ENCODE data around the gene SCAI. TPM values are rescaled to one million over a fixed set of nuclear protein-coding genes. Genes with fewer than 3 reads are reported as not detected.
A peak's percentile ranks its signal among the peaks of the same experiment; 100 is the strongest.
"Not testable (repeated sequence)": the region's sequence is repeated elsewhere in the genome, so short reads cannot be mapped to it uniquely, and the experiment has no call there.

Gene SCAI
- total RNA-seq, 1 experiment from 2014 or later, result 6.4 TPM

DNA sequence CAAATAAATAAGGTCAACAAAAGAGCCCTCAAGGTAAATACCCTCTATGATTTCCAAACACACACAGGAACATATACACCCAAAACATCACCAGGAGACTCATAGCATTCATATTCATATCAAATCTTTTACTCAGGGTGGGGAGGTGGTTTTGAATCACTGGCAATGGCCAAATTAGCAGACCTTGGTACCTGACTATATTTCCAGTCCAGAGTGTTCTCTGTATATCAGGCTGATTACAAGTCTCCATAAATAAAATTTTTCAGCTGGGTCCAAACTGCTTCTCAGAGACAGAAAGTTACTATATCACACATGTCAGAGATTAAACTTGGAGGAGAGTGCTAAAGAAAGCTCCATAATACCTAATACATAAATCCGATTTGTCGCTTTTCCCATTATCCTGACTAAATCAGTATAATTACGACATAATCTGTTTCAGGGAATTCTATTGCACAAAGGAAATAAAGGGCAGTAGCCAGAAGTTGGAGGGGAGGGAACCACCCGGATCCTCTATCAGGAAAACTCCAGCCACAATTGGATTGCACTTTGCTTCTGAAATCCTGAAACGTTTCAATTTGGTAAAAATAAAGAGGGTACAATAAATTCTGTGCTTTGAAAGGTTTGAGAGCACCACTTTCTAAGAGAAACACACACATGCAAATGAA, 195.5 kb downstream of the SCAI start:
- DNase-seq (ENCODE audit: low spot score), result no peak

DNA sequence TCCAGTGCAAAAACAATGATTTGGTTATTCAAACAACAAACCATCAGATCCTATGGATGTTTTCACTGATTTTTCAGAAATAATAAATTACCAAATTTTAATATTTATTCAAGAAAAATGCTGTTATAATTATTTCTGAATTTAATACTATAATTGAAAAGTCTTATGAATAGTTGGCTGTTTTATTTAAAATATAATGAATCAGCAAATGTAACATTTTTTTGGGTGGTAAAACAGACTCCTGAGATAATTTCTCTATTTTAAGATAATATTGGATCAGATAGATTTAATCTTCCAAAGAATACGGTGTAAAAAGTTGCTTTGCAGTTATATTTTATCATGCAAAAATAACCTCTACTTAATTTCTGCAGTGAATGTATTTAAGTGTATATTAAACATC, 197.2 kb downstream of the SCAI start:
- DNase-seq (ENCODE audit: low spot score), result no peak

DNA sequence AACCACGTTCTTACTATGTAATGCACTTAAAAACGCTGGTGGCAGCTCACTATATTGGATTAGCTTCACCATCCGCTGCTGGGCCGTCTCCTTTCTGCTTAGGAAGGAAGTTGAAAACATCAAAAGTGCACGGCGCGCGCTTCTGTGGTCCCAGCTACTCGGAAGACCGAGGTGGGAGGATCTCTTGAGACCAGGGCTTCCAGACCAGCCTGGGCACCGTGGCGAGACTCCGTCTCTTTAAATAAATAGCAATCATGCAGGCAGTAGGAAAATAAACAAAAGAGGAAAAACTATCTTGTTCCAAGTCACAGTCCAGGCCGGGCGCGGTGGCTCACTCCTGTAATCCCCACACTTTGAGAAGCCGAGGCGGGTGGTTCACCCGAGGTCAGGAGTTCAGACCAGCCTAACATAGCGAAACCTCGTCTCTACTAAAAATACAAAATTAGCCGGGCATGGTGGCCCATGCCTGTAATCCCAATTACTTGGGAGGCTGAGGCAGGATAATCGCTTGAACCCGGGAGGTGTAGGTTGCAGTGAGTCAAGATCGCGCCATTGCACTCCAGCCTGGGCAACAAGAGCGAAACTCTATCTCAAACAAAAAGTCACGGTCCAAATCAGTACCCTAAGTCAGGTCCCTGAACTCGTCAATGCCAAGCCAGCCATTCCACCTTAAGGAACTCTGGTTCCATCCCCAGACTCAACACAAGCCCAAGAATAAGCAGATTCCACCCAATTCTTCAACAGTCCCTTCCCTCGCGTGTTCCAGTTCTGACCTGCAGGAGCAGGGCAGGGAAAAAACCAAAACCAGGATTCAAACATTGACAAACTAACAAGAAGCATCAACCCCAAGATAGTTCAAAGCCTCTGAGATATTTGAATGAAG, 201.4 kb downstream of the SCAI start:
- DNase-seq (ENCODE audit: low spot score), result peak; percentile 51

DNA sequence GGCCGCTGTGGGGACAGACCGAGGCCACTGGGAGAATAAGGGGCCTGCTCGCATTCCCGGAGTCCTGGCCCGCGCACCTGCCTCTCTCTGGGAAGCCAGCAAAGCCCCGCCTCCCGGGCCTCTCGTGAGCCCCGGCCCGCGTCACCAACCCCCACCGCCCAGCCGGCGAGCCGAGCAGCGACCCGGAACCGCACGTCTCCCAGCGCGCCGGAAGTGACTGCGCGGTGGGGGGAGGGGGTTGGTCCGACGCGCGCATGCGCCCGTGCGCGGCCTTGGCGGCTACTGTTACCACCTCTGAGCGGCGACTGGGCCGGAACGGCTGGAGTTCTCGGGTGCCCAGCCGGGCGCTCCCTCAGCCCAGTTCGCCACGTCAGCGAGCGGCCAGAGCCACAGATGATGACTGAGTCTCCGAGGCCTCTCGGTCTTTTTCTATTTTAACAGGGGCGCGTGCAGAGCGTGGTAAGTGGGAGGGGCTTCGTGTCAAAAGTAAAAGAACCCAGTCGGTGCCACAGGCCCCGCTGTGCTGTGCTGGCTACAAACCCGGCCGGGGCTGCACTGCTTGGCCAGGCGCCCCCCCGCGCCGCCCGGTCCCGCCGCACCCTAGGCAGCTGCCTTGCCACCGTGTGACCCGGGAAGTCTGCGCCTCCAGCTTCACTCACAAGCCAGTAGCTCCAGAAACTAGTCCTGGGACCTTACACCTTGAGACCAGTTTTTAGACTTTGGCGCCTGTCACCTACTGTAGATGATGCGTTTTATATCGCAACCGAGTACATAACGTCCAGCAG, 202.2 kb downstream of the SCAI start, which contains the start of gene GOLGA1:
TSS of gene GOLGA1 (minus strand) at position 190 of the 785 bp plus-strand sequence. CDS start 2,372 bp downstream, outside the sequence.
- DNase-seq (ENCODE audit: low spot score), result peak; percentile 91

DNA sequence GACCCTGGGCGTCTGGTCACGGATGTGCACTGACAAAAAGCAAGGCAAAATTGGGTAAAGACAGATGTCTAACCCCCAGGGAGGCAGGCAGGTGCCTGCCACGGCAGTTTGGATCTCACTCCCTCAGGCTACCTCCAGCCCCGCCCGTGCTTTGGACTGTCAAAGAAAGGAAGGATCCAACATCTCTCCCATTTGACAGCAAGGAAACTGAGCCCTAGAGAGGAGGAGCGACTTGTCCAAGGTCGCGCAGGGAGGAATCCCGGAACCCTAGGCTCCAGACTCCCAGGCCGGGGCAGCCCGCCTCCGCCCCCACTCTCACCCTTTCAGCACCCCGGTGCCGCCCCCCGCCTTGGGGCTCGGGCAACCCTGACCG, 202.8 kb downstream of the SCAI start:
- no peak for DNase-seq (ENCODE audit: low spot score)

DNA sequence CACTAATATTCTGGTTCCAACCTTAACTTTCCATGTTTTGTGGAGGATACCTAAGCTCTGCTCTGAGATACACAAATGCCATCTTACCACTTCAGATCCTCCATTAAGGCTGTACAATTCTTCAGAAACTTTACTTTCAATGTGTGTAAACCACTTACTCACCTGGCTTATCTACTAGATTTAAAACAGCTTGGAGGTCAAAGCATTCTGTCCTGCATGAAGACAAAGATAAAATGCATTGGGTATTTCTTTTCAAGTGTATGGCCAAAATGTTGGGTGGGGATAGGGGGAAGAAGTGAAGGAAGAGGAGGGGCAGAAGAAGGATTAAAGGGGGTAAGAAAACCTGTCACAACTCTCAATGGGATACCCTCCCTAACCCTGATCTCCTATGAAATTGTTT, 203.4 kb downstream of the SCAI start:
- DNase-seq (ENCODE audit: low spot score), result no peak

DNA sequence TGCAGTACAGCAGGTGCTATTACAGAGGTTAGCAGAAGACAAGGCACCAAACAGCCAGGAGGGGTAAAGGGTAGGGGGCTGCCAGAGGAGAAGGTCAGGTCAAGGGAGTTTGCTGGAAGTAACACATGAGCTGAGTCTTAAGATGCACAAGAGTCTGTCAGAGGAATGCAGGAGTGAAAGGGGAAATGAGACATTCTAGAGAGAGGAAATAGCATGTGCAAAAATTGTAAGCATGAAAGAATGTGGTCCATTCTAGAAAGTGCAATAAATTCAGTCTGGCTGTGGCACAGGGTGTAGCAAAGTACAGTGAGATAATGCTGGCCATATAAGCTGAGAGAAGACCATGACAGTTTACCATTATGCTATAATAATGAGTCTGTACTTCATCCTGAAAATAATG, 209.0 kb downstream of the SCAI start:
- DNase-seq (ENCODE audit: low spot score), result peak; percentile 45

DNA sequence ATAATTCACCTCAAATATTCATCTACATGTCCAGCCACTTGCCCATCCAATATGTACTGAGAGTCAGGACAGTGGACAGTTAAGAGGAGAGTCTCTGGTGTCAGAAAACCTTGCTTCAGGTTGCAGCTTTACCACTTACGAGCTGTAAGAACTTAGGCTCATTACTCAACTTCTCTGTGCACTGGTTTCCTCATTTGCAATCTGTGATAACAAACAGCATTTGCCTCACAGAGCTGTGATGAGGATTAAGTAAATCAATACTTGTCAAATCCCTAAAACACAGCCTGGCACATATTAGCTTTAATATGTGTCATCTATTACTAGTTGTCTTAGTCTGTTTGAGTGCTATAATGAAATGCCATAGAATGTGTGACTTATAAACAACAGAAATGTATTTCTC, 211.0 kb downstream of the SCAI start:
- no peak for DNase-seq (ENCODE audit: low spot score)

DNA sequence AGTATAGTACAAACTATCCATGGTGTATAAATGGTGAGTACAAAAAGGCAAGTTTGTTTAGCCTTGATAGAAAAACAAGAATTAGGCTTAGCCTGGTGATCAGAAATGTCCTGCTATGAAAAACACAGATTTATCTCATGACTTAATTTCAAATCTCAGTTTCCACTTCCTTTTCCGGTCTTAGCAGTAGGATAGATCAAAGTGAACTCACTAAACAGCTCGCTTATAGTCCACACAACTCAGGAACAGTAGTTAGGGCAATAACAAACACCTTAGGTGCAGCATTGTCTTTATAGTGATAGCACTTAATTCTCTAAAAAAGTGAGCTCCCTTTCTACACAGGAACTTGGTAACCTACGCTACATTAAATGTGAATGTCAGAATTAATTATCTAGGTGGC, 213.9 kb downstream of the SCAI start:
- no peak for DNase-seq (ENCODE audit: low spot score)

DNA sequence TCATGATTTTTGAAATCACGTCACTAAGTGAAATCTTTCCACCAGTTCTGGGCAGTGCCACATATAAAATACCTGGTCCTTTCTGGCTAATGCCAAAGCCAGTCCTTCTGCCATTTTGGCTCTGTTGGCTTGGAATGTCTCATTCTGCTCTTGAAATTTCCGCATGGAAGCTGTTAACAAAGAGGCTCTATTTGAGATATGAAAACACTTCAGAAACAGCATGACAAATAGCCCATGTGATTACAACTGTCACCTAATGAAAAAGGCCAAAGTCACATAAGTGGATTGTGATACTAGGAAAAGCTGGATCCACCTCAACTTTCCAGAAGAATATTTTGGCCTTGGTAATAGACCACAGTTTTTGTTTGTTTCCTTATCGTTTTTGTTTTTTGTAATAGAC, 215.2 kb downstream of the SCAI start:
- DNase-seq (ENCODE audit: low spot score), result no peak

DNA sequence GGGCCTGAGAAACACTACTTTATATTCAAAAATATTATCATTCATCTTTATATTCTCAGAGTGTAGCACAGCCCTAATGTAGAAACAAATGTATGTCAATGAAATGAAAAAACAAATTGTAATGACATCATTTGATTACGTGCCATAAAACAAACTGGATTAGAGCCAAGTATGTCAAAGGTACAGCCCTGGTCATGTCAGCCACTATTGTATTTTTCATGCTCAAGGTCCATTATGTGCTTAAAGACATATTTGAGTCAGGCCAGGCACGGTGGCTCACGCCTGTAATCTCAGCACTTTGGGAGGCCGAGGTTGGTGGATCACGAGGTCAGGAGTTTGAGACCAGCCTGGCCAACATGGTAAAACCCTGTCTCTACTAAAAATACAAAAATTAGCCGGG, 222.9 kb downstream of the SCAI start:
- not testable (repeated sequence) for DNase-seq (ENCODE audit: low spot score)

DNA sequence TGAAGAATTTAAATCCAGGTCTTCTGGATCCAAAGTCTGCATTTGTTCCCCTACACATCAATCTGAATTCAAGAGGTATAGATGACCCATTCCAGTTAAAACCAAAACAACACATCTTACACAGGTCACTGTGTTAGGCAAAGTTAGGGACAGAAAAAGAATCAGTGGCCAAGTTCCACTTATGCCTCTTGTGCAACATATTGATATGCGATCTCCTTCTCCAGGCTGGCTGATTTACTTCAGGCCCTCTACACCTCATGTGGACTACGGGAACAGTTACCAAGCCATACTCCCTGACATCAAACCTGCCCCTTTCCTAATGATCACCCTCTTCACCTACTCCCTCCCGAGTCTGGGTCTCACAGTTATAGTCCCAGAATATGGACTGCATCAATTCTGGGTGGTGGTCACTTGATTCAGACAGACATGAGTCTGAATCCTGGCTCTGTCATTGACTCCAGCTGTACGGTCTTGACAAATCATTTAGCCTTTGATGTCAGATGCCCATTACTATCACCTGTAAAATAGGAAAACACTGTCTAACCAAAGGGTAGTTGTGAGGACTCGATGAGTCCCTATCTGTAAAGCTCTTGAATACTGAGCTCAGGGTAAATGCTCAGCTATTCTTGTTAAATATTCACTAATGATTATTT, 228.4 kb downstream of the SCAI start:
- no peak for DNase-seq (ENCODE audit: low spot score)

DNA sequence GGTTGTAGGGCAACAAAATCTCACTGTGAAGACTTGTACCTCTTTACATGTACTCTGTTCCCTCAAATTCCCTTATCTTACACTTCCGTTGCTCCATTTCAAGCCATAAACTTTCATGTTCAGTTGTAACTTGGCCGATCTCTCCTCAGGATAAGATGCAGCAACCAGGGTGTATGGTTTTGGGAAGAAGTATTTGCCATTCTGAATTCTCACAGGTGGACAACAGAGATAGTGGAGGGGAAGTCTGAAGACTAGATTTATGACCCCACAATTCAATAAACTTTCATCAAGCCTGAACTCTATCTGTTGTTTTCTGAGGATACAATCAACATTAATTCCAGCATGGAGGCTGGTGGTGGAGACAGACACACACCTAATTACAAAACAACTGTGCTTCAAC, 229.9 kb downstream of the SCAI start:
- DNase-seq (ENCODE audit: low spot score), result no peak

DNA sequence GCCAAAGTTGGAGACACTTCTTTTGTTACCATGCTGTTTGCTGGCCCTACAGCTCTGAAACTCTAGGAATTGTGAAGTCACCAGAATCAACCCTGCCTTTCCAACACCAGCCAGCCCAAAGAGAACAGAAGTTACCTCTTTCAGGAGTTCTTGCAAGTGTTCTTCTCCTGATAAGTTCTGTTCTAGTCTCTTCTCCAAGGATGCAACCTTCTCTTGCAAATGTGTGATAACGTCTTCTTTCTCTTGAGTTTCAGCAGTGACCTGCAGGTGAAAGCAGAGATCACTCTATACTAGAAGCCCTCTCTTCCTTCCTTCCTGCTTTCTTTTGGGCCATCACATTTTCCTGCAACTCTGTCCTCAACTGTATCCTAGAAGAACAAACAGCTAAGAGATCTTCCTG, 231.6 kb downstream of the SCAI start:
- DNase-seq (ENCODE audit: low spot score), result no peak

DNA sequence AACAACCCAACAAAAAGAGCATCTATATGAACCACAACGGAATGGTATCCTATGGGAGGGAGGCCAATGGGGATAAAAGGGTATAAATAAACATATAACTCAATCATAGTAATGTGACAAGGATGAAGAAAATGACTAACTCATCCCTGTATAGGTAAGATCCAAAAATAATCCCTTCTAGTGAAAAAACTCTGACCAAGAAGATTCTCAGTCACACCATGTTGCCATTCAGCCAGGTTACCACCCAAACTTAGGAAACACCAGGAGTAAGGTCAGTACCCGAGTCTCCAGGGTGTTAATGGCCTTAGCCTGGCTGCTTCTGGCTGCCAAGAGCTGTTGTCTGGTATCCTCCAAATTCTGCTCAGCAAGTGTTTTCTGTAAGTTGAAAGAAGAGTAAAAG, 235.2 kb downstream of the SCAI start:
- DNase-seq (ENCODE audit: low spot score), result no peak

DNA sequence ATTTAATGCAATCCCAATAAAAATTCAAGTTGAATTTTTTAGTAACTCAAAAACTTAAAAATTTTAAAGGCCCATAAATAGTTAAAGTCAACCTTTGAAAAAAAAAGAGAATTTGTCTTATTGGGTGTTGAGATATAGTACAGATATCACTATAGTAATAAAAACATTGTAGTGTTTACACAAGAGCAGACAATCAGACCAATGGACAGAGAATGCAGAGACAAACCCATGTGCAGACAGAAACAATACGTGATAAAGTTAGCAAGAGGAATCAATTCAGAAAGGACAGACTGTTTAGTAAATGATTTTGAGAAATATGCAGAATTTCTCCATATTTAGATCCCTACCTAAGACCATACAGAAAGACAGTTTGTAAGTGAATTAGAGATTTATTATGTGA, 236.4 kb downstream of the SCAI start:
- DNase-seq (ENCODE audit: low spot score), result no peak

DNA sequence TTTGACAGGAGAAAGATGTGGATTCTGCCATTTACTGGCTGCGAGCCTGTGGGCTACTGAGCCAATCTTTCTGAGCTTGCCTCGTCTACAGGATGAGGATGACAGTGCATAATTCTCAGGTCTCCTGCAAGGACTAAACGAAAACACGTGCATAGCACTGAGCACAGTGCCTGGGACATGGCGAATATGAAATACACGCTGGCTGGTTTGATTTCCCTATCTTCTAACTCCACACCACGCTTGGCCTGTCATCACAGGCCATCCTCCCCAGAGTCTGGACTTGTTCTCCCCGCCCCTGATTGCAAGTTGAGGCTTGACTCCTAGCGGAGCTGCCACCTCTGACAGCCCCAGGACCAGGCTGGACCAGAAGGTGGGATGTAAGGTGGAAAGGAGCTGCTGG, 243.5 kb downstream of the SCAI start:
- DNase-seq (ENCODE audit: low spot score), result no peak

DNA sequence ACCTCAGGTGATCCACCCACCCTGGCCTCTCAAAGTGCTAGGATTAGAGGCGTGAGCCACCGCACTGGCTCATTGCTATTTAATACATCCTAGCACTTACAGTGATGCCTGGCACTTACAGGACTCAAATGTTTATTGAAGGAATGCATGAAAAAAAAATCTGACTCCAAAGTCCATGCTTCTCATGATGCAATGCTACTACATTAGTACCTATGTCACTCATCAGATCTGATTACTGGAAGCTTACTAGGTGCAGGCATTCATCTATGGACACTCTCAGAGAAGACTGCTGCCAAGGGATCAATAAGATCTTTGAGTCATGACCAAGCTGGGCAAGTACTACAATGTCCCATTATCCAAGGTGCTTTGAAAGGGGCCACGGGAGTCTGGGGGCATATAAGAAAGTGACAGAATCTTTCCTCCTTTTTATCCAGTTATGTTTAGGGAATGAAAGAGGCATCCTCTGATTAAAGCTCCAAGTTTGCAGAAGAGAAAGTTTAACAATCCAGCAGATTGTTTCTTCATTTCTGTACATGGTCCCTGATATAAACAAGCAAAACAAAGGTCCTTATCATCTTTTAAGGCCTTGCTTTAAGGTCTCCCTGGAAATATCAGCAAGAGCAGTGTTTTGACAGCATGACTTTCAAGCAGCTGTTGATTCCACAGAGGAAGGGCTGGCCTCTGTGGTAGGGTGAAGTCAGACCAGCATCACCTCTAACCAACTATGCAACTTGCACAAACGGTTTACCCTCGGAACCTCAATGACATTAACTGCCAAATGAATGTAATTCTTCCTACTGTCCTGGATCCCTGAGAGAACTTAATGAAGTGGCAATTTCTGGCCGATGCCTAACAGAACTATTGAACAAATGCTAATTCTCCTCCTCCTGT, 245.5 kb downstream of the SCAI start:
- DNase-seq (ENCODE audit: low spot score), result no peak

DNA sequence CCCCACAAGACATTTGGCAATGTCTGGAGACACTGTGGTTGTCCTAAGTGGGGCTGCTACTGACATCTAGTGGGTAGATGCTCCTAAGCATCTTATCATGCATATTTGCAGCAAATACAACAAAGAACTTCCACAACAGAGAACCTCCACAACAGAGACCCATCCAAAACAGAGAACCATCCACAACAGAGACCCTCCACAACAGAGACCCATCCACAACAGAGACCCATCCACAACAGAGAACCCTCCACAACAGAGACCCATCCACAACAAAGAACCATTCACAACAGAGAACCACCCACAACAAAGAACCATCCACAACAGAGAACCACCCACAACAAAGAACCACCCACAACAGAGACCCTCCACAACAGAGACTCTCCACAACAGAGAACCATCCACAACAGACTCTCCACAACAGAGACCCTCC, 248.6 kb downstream of the SCAI start:
- DNase-seq (ENCODE audit: low spot score), result peak; percentile 41

DNA sequence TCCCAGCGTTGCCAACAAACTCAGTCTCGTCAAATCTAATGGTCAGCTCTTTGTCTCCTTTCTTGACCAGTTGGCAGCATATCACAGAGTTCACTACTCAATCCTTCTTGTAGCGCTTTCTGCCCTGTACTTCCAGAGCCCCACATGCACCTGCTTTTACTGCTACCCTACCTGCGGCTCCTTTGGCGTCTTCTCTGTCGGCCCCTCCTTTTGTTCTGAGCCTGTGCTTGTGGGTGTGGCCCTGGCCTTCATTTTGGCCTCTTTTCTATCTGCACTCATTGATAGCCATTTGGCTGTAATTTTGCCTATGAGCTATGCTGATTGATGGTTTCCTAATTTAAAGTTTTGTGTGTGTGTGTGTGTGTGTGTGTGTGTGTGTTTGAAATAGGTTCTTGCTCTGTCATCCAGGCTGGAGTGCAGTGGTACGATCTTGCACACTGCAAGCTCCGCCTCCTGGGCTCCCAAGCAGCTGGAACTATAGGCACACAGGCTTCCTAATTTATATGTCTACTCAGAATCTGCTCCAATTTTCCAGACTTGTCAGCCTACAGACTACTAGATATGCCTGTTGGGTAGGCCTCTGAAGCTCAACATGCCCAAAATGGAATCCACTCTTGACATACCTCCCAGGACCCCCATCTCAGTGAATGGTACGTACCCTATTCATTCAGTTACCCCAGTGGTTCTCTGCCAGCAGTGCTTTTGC, 249.1 kb downstream of the SCAI start:
- no peak for DNase-seq (ENCODE audit: low spot score)

Measured in A172 (cell line).